DOHH2 (cell line): ENCODE measurements around the gene EDC4.

Experiments used
- H3F3A ChIP-seq: fragments of 200-600 bp; sonication (generic), shearing (Covaris generic); 2 replicates; pipeline ENCODE4 v1.6.0; 2016; ENCODE audit warnings: antibody characterized with exemption, mild to moderate bottlenecking; ENCODE audit not compliant: control insufficient read depth, insufficient read depth
- H3K27ac ChIP-seq: fragments of 200-600 bp; sonication (generic); 2 replicates; pipeline ENCODE4 v1.5.1; 2014; ENCODE audit warnings: low read depth, mild to moderate bottlenecking, low read length, moderate library complexity
- H3K27me3 ChIP-seq: fragments of 200-600 bp; sonication (generic); 2 replicates; pipeline ENCODE4 v1.6.1; 2014; ENCODE audit warnings: mild to moderate bottlenecking, low read length, mixed read lengths; ENCODE audit not compliant: control insufficient read depth
- H3K36me3 ChIP-seq: fragments of 200-600 bp; sonication (generic); 2 replicates; pipeline ENCODE4 v1.6.1; 2014; ENCODE audit warnings: mild to moderate bottlenecking, low read length, moderate library complexity, mixed read lengths; ENCODE audit not compliant: control insufficient read depth
- H3K4me1 ChIP-seq: fragments of 200-600 bp; sonication (generic); 2 replicates; pipeline ENCODE4 v1.6.1; 2014; ENCODE audit warnings: mild to moderate bottlenecking, low read length, mixed read lengths; ENCODE audit not compliant: control insufficient read depth
- H3K4me2 ChIP-seq: fragments of 200-600 bp; sonication (generic); 2 replicates; pipeline ENCODE4 v1.6.0; 2014; ENCODE audit warnings: mild to moderate bottlenecking, low read length, moderate library complexity
- H3K4me3 ChIP-seq: fragments of 200-600 bp; sonication (generic); 2 replicates; pipeline ENCODE4 v1.5.1; 2014; ENCODE audit warnings: mild to moderate bottlenecking, low read length, mixed read lengths
- H3K79me2 ChIP-seq: fragments of 200-600 bp; sonication (generic); 2 replicates; pipeline ENCODE4 v1.6.1; 2014; ENCODE audit warnings: mild to moderate bottlenecking, low read length, mixed read lengths; ENCODE audit not compliant: control insufficient read depth
- H3K9me2 ChIP-seq: fragments of 200-600 bp; sonication (generic); replicated peaks from 2 replicates; pipeline ENCODE4 v1.6.1; 2014; ENCODE audit warnings: mild to moderate bottlenecking, low read length, mixed read lengths; ENCODE audit not compliant: control insufficient read depth
- H3K9me3 ChIP-seq: fragments of 200-600 bp; sonication (generic); 2 replicates; pipeline ENCODE4 v1.6.1; 2014; ENCODE audit warnings: antibody characterized with exemption, low read length, mixed read lengths; ENCODE audit not compliant: control insufficient read depth, insufficient read depth
- H4K20me1 ChIP-seq: fragments of 200-600 bp; sonication (generic); 2 replicates; pipeline ENCODE4 v1.6.0; 2014; ENCODE audit warnings: low read depth, mild to moderate bottlenecking, antibody characterized with exemption, low read length, moderate library complexity; ENCODE audit not compliant: control insufficient read depth, insufficient read depth
- EZH2phosphoT487 ChIP-seq: fragments of 200-600 bp; sonication (generic); IDR thresholded peaks from 2 replicates; pipeline ENCODE4 v1.6.1; 2017; ENCODE audit warnings: borderline replicate concordance, mild to moderate bottlenecking, antibody characterized with exemption, low read length, moderate library complexity, mixed read lengths
- TF ChIP-seq, protein P1 (sequence below): fragments of 200-600 bp; sonication (generic); IDR thresholded peaks from one replicate; pipeline ENCODE4 v1.5.1; 2014; ENCODE audit warnings: antibody characterized with exemption, mild to moderate bottlenecking, low read depth, low read length; ENCODE audit not compliant: poor library complexity, severe bottlenecking

The EDC4 gene

DNA sequence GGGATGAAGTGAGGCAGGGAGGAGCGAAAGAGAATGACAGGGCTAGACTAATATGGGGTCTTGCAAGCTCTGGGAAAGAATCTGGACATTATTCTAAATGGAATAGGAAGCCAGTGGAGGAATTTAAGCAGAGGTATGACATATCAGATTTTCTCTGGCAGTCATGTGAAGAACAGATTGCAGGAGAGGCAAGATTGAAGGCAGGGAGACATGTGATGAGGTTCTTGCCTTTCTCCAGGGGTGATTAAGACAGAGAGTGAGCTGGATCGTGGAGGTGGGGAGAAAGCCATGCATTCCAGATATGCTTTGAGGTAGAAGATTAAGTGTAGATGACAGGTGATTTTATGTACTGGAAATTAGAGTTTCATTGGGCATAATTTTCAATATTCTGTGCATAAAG is 35.0 kb upstream of the EDC4 start:
- H3K36me3 ChIP-seq: no peaks in the 10 kb centered on the region
- peaks cover 14% of the 10 kb centered on the region for H3K4me1 ChIP-seq
- H3K79me2 ChIP-seq: peaks cover 12% of the 10 kb centered on the region
- no peak for TF ChIP-seq EZH2phosphoT487
- TF ChIP-seq, protein P1, sequence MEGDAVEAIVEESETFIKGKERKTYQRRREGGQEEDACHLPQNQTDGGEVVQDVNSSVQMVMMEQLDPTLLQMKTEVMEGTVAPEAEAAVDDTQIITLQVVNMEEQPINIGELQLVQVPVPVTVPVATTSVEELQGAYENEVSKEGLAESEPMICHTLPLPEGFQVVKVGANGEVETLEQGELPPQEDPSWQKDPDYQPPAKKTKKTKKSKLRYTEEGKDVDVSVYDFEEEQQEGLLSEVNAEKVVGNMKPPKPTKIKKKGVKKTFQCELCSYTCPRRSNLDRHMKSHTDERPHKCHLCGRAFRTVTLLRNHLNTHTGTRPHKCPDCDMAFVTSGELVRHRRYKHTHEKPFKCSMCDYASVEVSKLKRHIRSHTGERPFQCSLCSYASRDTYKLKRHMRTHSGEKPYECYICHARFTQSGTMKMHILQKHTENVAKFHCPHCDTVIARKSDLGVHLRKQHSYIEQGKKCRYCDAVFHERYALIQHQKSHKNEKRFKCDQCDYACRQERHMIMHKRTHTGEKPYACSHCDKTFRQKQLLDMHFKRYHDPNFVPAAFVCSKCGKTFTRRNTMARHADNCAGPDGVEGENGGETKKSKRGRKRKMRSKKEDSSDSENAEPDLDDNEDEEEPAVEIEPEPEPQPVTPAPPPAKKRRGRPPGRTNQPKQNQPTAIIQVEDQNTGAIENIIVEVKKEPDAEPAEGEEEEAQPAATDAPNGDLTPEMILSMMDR: no peak
- H3K9me3 ChIP-seq: no peaks in the 10 kb centered on the region
- H3K4me3 ChIP-seq: no peak overlapping the region
- H3K27ac ChIP-seq: no peak overlapping the region
- no peak overlapping the region for H3K4me2 ChIP-seq
- H3F3A ChIP-seq: no peaks in the 10 kb centered on the region
- no peaks in the 10 kb centered on the region for H3K9me2 ChIP-seq
- no peaks in the 10 kb centered on the region for H4K20me1 ChIP-seq
- no peaks in the 10 kb centered on the region for H3K27me3 ChIP-seq

DNA sequence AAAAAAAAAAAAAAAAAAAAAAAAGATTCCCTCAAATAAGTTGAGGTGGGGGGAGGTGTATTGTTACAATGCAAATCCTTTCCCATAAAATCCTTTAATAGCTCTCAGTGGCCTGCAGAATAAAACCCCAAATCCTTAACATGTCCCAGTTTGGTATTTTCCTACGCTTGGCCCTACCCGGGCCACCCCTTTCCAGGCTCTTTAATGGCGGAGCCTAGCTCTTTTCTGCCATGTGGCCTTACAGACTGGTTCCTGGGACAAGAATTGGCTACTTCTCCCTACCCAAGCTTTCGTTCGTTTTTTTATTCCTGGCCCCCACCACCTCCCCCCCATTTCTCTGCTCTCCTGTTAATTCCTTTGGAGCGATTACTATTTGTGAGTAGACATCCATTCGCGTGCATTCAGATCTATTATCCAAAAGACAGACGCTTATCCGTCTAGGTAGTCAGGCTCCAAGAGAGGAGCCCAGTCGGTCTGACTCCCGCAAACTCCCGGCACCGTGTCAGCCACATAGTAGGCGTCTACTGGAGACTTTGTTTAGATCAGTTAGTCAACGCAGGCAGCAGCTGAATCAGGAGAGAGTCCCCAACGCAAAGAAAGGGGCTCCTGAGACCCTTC is 31.5 kb upstream of the EDC4 start:
- Histone ChIP-seq H3K4me2 (peak overlapping the region; percentile 78), H3K4me3 (peak overlapping the region; percentile 95), H3K9me3 (no peaks in the 10 kb centered on the region), H3K27ac (no peak overlapping the region), H3K4me1 (peaks cover 37% of the 10 kb centered on the region), H3K36me3 (peaks cover 13% of the 10 kb centered on the region), H3F3A (peaks cover 7% of the 10 kb centered on the region; the same call in 1 of the 2 replicates), H3K79me2 (peaks cover 38% of the 10 kb centered on the region), H4K20me1 (peaks cover 7% of the 10 kb centered on the region; the same call in 1 of the 2 replicates), H3K27me3 (no peaks in the 10 kb centered on the region), H3K9me2 (no peaks in the 10 kb centered on the region)
- no peak for TF ChIP-seq EZH2phosphoT487
- TF ChIP-seq, protein P1: no peak

DNA sequence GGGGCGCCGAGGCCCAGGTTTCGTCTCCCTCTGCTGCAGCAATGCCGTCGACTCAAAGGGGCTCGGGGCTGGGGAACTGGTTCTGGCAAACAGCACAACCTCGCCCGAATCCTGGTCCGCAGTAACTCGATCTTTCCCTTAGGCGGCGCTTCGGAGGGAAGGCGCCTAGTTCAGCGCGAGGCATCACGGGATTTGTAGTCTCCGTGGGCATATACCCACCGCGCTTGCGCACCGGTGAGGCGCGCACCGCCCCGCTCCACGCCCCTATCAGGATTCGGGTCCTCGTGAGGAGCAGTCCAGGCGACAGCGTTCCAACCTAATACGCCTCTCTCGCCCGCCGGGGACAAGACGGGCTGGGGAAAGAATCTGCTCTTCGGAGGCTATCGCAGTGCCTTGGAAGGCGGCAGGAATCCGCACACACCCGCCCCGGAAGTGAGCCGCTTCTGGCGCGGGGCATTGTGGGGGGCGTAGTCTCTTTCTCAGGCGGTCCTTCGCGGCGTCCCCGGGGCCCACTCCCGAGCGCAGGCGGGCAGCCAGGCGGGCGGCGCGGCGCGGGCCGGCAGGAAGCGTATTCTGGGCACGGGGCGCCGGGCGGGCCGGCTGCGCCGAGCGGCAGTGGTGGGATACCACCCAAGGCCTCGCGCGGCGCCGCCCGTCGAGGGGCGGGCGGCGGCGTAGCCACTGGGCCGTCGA is 30.9 kb upstream of the EDC4 start, which contains the start of gene THAP11:
Gene THAP11 (plus strand): TSS at position 505 of the 693 bp plus-strand sequence. CDS start 235 bp downstream, outside the sequence.
- Histone ChIP-seq H3K4me3 (peak within 1 kb of the TSS; percentile 95), H3K9me2 (no peaks in the 10 kb centered on the region), H4K20me1 (peaks cover 7% of the 10 kb centered on the region; the same call in 1 of the 2 replicates), H3F3A (peaks cover 7% of the 10 kb centered on the region; the same call in 1 of the 2 replicates), H3K36me3 (peaks cover 13% of the 10 kb centered on the region), H3K27ac (peak within 1 kb of the TSS; percentile 81), H3K4me2 (peak within 1 kb of the TSS; percentile 78), H3K79me2 (peaks cover 40% of the 10 kb centered on the region), H3K27me3 (no peaks in the 10 kb centered on the region), H3K4me1 (peaks cover 37% of the 10 kb centered on the region), H3K9me3 (no peaks in the 10 kb centered on the region)
- no peak for TF ChIP-seq EZH2phosphoT487
- TF ChIP-seq, protein P1: peak; percentile 69
